ENCODE measurements around the gene SH2D7. TPM values are rescaled to one million over a fixed set of nuclear protein-coding genes. Genes with fewer than 3 reads are reported as not detected.

The SH2D7 gene
- total and polyA plus RNA-seq, 2 experiments from 2014 or later, result not detected

DNA sequence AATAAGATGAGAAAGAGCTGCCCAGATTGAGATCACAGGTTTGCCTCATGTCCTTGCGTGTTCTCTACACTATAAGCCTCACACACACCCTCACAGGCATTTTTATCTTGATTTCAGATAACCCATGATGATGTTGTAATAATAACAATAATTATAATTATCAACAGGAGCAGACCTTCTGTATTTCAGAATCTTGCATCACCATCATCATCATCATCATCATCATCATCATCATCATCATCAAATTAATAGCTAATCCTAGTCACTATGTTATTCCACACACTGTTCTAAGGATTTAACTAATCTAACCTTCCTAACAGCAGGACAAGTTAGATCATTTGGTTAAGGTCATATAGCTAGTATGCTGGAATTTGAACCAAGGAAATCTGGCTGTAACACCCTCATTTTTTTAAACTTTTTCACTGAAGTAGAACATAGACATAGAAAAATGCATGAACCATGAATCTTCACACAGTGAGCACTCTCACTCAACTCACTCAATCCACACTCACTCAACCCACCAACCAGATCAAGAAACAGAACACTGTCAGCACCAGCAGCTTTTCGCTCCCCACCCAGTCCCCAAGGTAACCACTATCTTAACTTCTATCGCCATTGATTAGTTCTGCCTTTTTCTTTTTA, 1.8 kb upstream of the SH2D7 start:
- Histone ChIP-seq H3K27ac (no peak overlapping the region), H3K4me3 (no peak overlapping the region), H2AFZ (no peak overlapping the region), H3K36me3 (ENCODE audit: low read depth) (no peaks in the 10 kb centered on the region), H3K27me3 (replicated peaks; ENCODE audit: insufficient read depth) (no peaks in the 10 kb centered on the region; the same call in 1 of the 2 replicates), H4K20me1 (ENCODE audit: insufficient read depth) (no peaks in the 10 kb centered on the region), H3F3A (ENCODE audit: insufficient read depth) (peaks cover 6% of the 10 kb centered on the region; the same call in 1 of the 2 replicates), H3K79me2 (ENCODE audit: insufficient read depth) (no peaks in the 10 kb centered on the region), H3K9me2 (ENCODE audit: insufficient read depth) (no peaks in the 10 kb centered on the region), H3K9me3 (ENCODE audit: low read depth) (no peaks in the 10 kb centered on the region), H3K4me2 (ENCODE audit: unreplicated experiment) (no peak overlapping the region), H3K4me1 (ENCODE audit: insufficient read depth) (peaks cover 21% of the 10 kb centered on the region), H3K9ac (no peak overlapping the region)
- no peak for DNase-seq
- WGBS, 2 experiments (ENCODE audit: low coverage in 1 of 2, low lambda C conversion rate in 2 of 2, missing lambda C conversion rate in 2 of 2), result 94 to 97% methylated on average over 3 of the region's 3 CpGs
- TF ChIP-seq EZH2 (IDR thresholded peaks at IDR 0.05; ENCODE audit: insufficient read depth, poor library complexity, severe bottlenecking), result no peak
- TF ChIP-seq EZH2phosphoT487 (IDR thresholded peaks at IDR 0.05; ENCODE audit: insufficient read depth, low read depth), result no peak
- in situ Hi-C loops (cut with MboI), result no loop called here

DNA sequence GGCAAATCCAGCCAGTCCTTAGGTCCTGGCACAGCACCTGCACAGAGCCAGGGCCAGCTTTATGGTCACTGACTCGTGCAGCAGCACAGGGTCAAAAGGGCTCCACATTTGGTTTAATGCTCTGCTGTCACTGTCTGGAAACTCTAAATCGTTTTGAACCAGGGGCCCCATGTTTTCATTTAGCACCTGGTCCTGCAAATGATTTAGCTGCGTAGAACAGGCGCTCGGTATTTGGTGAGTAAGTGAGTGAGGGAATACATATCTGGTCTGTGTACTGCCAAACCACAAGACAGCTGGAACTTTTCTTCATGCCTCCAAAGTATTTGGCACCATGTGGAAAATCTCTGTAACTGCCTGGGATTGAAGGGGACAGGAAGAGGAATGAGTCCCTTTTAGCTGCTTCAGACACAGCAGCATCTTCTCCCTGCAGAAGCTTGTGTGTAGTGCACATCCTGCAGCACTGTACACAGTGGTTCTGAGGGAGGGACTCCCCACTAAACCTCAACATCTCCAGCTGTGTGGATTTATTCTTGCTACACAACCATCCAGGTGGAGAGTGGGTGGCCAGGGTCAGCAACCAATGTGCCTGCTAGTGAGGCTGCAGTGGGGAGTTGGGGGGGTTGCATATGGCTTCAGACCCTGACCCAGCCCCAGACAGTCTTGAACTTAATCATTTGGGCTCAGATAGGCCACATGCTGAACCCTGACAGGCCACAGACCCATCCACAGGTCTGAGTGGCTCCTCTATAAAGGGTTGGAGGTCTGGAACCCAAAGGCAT, 1.1 kb downstream of the SH2D7 start:
- H3K4me1 ChIP-seq (ENCODE audit: insufficient read depth), result peaks cover 6% of the 10 kb centered on the region; the same call in 1 of the 2 replicates
- no peaks in the 10 kb centered on the region for H4K20me1 ChIP-seq (ENCODE audit: insufficient read depth)
- no peak overlapping the region for H3K4me3 ChIP-seq
- H3K4me2 ChIP-seq (ENCODE audit: unreplicated experiment), result no peak overlapping the region
- TF ChIP-seq EZH2phosphoT487 (IDR thresholded peaks at IDR 0.05; ENCODE audit: insufficient read depth, low read depth), result 0 out of 2 replicates have a peak, but pooled peaks have one; percentile 46
- TF ChIP-seq EZH2 (IDR thresholded peaks at IDR 0.05; ENCODE audit: insufficient read depth, poor library complexity, severe bottlenecking), result no peak
- H3K79me2 ChIP-seq (ENCODE audit: insufficient read depth), result no peaks in the 10 kb centered on the region
- 0 out of 2 replicates have a peak, but pooled peaks cover 3% of the 10 kb centered on the region for H3F3A ChIP-seq (ENCODE audit: insufficient read depth)
- H3K9me2 ChIP-seq (ENCODE audit: insufficient read depth), result no peaks in the 10 kb centered on the region
- H3K27me3 ChIP-seq (replicated peaks; ENCODE audit: insufficient read depth), result no peaks in the 10 kb centered on the region; the same call in 1 of the 2 replicates
- WGBS, 2 experiments (ENCODE audit: low coverage in 1 of 2, low lambda C conversion rate in 2 of 2, missing lambda C conversion rate in 2 of 2), result 2% methylated on average over 5 of the region's 5 CpGs
- in situ Hi-C loops (cut with MboI), result no loop called here
- DNase-seq, result peak; percentile 85
- no peak overlapping the region for H2AFZ ChIP-seq
- no peaks in the 10 kb centered on the region for H3K9me3 ChIP-seq (ENCODE audit: low read depth)
- H3K27ac ChIP-seq, result no peak overlapping the region
- no peaks in the 10 kb centered on the region for H3K36me3 ChIP-seq (ENCODE audit: low read depth)
- no peak overlapping the region for H3K9ac ChIP-seq

GRCh38 chr15:78097667-78098066, 5.3 kb downstream of the SH2D7 start:
- no peaks in the 10 kb centered on the region for H3K36me3 ChIP-seq (ENCODE audit: low read depth)
- no peaks in the 10 kb centered on the region for H3K9me2 ChIP-seq (ENCODE audit: insufficient read depth)
- 0 out of 2 replicates have a peak, but pooled peaks cover 3% of the 10 kb centered on the region for H3F3A ChIP-seq (ENCODE audit: insufficient read depth)
- WGBS, 2 experiments (ENCODE audit: low coverage in 1 of 2, low lambda C conversion rate in 2 of 2, missing lambda C conversion rate in 2 of 2), result 69 to 85% methylated on average over 5 to 9 of the region's 9 CpGs
- H4K20me1 ChIP-seq (ENCODE audit: insufficient read depth), result no peaks in the 10 kb centered on the region
- no peak overlapping the region for H2AFZ ChIP-seq
- no peak overlapping the region for H3K4me2 ChIP-seq (ENCODE audit: unreplicated experiment)
- H3K79me2 ChIP-seq (ENCODE audit: insufficient read depth), result no peaks in the 10 kb centered on the region
- H3K27me3 ChIP-seq (replicated peaks; ENCODE audit: insufficient read depth), result no peaks in the 10 kb centered on the region; the same call in 1 of the 2 replicates
- no peak for DNase-seq
- H3K4me3 ChIP-seq, result no peak overlapping the region
- peaks cover 6% of the 10 kb centered on the region; the same call in 1 of the 2 replicates for H3K4me1 ChIP-seq (ENCODE audit: insufficient read depth)
- H3K27ac ChIP-seq, result no peak overlapping the region
- H3K9ac ChIP-seq, result no peak overlapping the region
- in situ Hi-C loops (cut with MboI), result no loop called here
- no peaks in the 10 kb centered on the region for H3K9me3 ChIP-seq (ENCODE audit: low read depth)
- TF ChIP-seq EZH2phosphoT487 (IDR thresholded peaks at IDR 0.05; ENCODE audit: insufficient read depth, low read depth), result no peak
- no peak for TF ChIP-seq EZH2 (IDR thresholded peaks at IDR 0.05; ENCODE audit: insufficient read depth, poor library complexity, severe bottlenecking)

- peaks cover 3% of the 10 kb centered on the region; the same call in 1 of the 2 replicates for H3K4me1 ChIP-seq (ENCODE audit: insufficient read depth)
- H3K4me3 ChIP-seq, result no peak overlapping the region
- no peak overlapping the region for H2AFZ ChIP-seq
- no peaks in the 10 kb centered on the region for H3K79me2 ChIP-seq (ENCODE audit: insufficient read depth)
- H3K9me2 ChIP-seq (ENCODE audit: insufficient read depth), result no peaks in the 10 kb centered on the region
- H3K27ac ChIP-seq, result no peak overlapping the region
- no peak for DNase-seq
- no peak overlapping the region for H3K9ac ChIP-seq
- 0 out of 2 replicates have a peak, but pooled peaks cover 3% of the 10 kb centered on the region for H3F3A ChIP-seq (ENCODE audit: insufficient read depth)
- no peak overlapping the region for H3K4me2 ChIP-seq (ENCODE audit: unreplicated experiment)
- H3K36me3 ChIP-seq (ENCODE audit: low read depth), result no peaks in the 10 kb centered on the region
- TF ChIP-seq EZH2phosphoT487 (IDR thresholded peaks at IDR 0.05; ENCODE audit: insufficient read depth, low read depth) (no peak), EZH2 (IDR thresholded peaks at IDR 0.05; ENCODE audit: insufficient read depth, poor library complexity, severe bottlenecking) (no peak)
- 90 to 94% methylated on average over 11 of the region's 11 CpGs for WGBS, 2 experiments (ENCODE audit: low coverage in 1 of 2, low lambda C conversion rate in 2 of 2, missing lambda C conversion rate in 2 of 2)
- no peaks in the 10 kb centered on the region; the same call in 1 of the 2 replicates for H3K27me3 ChIP-seq (replicated peaks; ENCODE audit: insufficient read depth)
- H3K9me3 ChIP-seq (ENCODE audit: low read depth), result no peaks in the 10 kb centered on the region
- no peaks in the 10 kb centered on the region for H4K20me1 ChIP-seq (ENCODE audit: insufficient read depth)
- in situ Hi-C loops (cut with MboI), result no loop called here
Observed at GRCh38 chr15:78098131-78098755, 5.9 kb downstream of the SH2D7 start.

All from GM23248 (cell line).